RWPE1 (cell line): Measurements from ENCODE around the gene CAPZA1.
A peak's percentile ranks its signal among the peaks of the same experiment; 100 is the strongest.

ENCODE experiments used
- CTCF ChIA-PET: fragments of 350-600 bp; sonication (Branson Sonifier 250); formaldehyde crosslinking; extraction: SDS; loops from one replicate; lab custom pipeline; 2021; lab: Yijun Ruan, JAX
- POLR2A ChIA-PET: fragments of 400-600 bp; formaldehyde crosslinking; extraction: SDS; loops from one replicate; lab custom pipeline; 2020; ENCODE audit warnings: antibody characterized with exemption; ENCODE audit not compliant: low non-redundant PET; lab: Yijun Ruan, JAX
- DNase-seq: peaks from one replicate; pipeline ENCODE4 v3.0.0; 2012; ENCODE audit warnings: low spot score
- H3K27ac ChIP-seq: fragments of 450-650 bp; 2 replicates; pipeline ENCODE4 v1.5.1; 2017
- TF ChIP-seq, protein P1 (sequence below): fragments of 450-650 bp; conservative IDR thresholded peaks from 2 replicates; pipeline ENCODE4 v1.5.1; 2017; ENCODE audit warnings: low read depth, mild to moderate bottlenecking

CAPZA1 gene

GRCh38 chr1:112619518-112620376 lies at the start of gene CAPZA1:
TSS of gene CAPZA1 (plus strand) at chr1:112619832. CDS start at chr1:112619845, 13 bp downstream.
- TF ChIP-seq, protein P1, sequence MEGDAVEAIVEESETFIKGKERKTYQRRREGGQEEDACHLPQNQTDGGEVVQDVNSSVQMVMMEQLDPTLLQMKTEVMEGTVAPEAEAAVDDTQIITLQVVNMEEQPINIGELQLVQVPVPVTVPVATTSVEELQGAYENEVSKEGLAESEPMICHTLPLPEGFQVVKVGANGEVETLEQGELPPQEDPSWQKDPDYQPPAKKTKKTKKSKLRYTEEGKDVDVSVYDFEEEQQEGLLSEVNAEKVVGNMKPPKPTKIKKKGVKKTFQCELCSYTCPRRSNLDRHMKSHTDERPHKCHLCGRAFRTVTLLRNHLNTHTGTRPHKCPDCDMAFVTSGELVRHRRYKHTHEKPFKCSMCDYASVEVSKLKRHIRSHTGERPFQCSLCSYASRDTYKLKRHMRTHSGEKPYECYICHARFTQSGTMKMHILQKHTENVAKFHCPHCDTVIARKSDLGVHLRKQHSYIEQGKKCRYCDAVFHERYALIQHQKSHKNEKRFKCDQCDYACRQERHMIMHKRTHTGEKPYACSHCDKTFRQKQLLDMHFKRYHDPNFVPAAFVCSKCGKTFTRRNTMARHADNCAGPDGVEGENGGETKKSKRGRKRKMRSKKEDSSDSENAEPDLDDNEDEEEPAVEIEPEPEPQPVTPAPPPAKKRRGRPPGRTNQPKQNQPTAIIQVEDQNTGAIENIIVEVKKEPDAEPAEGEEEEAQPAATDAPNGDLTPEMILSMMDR = no peak
- DNase-seq = peak; percentile 95
- peak within 1 kb of the TSS; percentile 98 for H3K27ac ChIP-seq
- ChIA-PET CTCF (interaction anchor here (0.6 to 1.1 kb wide), 3 partner anchors 229 to 230 kb away, joined by 3 to 4 read pairs (median 4); no protein-coding TSS in a partner anchor), POLR2A (interaction anchor here (0.6 to 1.1 kb wide), 2 partner anchors 17 to 85 kb away, joined by 3 to 5 read pairs; no protein-coding TSS in a partner anchor)

DNA sequence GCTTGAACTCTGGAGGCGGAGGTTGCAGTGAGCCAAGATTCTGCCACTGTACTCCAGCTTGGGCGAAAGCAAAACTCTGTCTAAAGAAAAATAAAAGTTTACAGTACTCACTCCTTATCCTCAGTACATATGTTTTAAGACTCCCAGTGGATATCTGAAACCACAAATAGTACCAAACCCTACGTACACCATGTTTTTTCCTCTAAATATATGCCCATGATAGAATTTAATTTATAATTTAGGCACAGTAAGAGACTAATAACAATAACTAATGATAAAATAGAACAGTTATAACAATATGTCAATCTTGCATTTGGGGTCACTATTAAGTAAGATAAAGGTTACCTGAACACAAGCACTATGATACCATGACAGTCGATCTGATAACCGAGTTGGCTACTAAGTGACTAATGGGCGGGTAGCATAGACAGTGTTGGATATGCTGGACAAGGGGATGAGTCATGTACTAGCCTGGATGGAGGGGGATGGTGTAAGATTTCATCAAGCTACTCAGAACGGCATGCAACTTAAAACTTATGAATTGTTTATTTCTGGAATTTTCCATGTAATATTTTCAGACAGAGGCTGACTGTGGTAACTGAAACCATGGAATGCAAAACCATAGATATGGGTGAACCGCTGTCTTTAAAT lies 44.4 kb upstream of the CAPZA1 start:
- H3K27ac ChIP-seq = no peak overlapping the region
- ChIA-PET CTCF (no interaction called here), POLR2A (no interaction called here)
- TF ChIP-seq, protein P1 = no peak
- DNase-seq = peak; percentile 66

DNA sequence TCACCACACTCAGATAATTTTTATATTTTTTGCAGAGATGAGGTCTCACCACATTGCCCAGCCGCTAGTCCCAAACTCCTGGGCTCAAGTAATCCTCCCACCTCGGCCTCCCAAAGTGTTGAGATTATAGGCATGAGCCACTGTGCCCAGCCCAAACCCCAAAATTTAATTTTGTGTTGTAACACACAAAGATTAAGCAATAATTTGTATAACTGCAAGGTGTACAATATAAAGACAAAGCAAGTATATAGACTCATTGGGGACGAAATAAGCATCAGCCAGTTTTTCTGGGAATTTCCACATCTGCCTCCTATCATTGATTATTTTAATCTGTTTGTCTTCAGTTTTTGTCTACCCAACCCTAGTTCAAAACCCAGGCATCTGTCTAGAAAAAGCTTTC lies 43.4 kb upstream of the CAPZA1 start:
- ChIA-PET CTCF (interaction anchor here (0.7 kb wide), 1 partner anchor 21 kb away, joined by 3 read pairs; no protein-coding TSS in a partner anchor), POLR2A (no interaction called here)
- TF ChIP-seq, protein P1 = no peak

GRCh38 chr1:112579801-112580510 lies 39.7 kb upstream of the CAPZA1 start:
- DNase-seq = no peak
- TF ChIP-seq, protein P1 = no peak
- POLR2A ChIA-PET = no interaction called here
- no peak overlapping the region for H3K27ac ChIP-seq
- CTCF ChIA-PET = interaction anchor here (0.6 to 0.8 kb wide), 2 partner anchors 201 to 297 kb away, joined by 3 to 4 read pairs; no protein-coding TSS in a partner anchor

More for the DNA sequence above, 43.4 kb upstream of the CAPZA1 start:
- no peak for DNase-seq
- no peak overlapping the region for H3K27ac ChIP-seq

GRCh38 chr1:112581586-112582192 lies 37.9 kb upstream of the CAPZA1 start:
- H3K27ac ChIP-seq = no peak overlapping the region
- TF ChIP-seq, protein P1 = no peak
- ChIA-PET POLR2A (no interaction called here), CTCF (no interaction called here)
- no peak for DNase-seq

DNA sequence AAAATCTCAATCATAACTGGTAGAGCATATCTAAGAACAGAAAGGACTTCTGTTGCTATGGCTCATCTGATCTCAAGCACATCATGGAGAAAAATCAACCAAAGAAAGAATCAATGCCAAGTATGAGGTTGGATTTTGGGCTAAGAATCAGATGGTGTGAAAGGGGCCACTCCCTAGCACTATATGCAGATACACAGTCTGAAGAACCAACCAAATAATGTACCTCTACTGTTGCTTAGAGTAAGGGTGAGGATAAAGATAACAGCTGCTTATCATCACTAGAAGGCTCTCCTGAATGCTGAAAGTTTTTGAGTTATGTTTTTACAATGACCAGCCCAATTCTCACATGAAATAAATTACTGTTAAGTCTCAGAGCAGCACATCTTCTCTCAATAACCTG lies 36.3 kb upstream of the CAPZA1 start:
- no peak for DNase-seq
- no peak overlapping the region for H3K27ac ChIP-seq
- POLR2A ChIA-PET = no interaction called here
- CTCF ChIA-PET = interaction anchor here (0.9 kb wide), 1 partner anchor 576 kb away, joined by 5 read pairs; no protein-coding TSS in a partner anchor
- TF ChIP-seq, protein P1 = no peak
